D721Med (cell line): ENCODE data around the gene OSBPL9.
"Not testable (repeated sequence)": the region's sequence is repeated elsewhere in the genome, so short reads cannot be mapped to it uniquely, and the experiment has no call there.

Experiments
- DNase-seq: peaks from one replicate; pipeline ENCODE4 v3.0.0; 2011; ENCODE audit warnings: low spot score; ENCODE audit not compliant: insufficient read length
- FAIRE-seq: peaks from 2 replicates; lab custom pipeline; 2011; peaks lifted over from hg19 to GRCh38; lab: Jason Lieb, UNC
- TF ChIP-seq, protein P1 (sequence below): IDR thresholded peaks from 2 replicates; pipeline ENCODE4 v1.5.1; 2012; ENCODE audit warnings: mild to moderate bottlenecking, control low read depth; ENCODE audit not compliant: insufficient read depth; ENCODE audit errors: missing control alignments

The OSBPL9 gene

DNA sequence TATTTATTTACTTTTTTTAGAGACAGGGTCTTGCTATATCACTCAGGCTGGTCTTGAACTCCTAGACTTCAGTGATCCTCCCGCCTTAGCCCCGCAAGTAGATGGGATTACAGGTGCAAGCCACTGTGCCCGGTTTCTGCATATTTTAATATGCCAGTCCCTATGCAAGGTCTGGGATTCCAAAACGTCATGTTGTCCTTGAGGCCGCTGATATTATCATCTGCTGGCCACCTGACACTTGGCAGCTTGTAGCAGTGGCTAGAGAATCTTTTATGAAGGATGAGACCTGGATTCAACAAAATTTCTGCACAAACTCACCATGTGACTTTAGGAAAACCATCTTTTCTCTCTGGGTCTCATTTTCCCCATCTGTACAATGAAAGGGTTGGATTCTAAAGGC is 32.9 kb upstream of the OSBPL9 start:
- TF ChIP-seq, protein P1, sequence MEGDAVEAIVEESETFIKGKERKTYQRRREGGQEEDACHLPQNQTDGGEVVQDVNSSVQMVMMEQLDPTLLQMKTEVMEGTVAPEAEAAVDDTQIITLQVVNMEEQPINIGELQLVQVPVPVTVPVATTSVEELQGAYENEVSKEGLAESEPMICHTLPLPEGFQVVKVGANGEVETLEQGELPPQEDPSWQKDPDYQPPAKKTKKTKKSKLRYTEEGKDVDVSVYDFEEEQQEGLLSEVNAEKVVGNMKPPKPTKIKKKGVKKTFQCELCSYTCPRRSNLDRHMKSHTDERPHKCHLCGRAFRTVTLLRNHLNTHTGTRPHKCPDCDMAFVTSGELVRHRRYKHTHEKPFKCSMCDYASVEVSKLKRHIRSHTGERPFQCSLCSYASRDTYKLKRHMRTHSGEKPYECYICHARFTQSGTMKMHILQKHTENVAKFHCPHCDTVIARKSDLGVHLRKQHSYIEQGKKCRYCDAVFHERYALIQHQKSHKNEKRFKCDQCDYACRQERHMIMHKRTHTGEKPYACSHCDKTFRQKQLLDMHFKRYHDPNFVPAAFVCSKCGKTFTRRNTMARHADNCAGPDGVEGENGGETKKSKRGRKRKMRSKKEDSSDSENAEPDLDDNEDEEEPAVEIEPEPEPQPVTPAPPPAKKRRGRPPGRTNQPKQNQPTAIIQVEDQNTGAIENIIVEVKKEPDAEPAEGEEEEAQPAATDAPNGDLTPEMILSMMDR, result no peak

DNA sequence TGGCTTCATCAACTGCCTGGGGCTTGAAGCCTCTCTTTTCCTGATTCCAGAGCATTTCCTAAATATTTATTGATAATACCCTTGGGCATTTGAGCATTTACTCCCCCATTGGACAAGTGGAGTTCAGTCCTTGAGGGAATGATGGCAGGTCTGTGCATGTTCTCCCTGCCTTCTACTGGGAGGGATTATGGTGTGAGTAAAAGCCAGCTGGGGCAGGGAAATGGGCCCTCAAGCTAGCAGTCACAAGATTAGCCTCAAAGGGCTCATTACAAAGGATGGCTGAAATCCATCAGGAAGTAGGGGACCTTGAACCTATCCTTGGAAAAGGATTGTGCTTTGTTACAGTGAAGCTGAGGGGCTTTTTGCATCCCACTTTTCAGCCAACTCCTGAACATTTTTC is 24.2 kb upstream of the OSBPL9 start:
- no peak for FAIRE-seq
- TF ChIP-seq, protein P1, result no peak
- no peak for DNase-seq

More for the DNA sequence above, 32.9 kb upstream of the OSBPL9 start:
- DNase-seq, result no peak
- FAIRE-seq, result no peak

DNA sequence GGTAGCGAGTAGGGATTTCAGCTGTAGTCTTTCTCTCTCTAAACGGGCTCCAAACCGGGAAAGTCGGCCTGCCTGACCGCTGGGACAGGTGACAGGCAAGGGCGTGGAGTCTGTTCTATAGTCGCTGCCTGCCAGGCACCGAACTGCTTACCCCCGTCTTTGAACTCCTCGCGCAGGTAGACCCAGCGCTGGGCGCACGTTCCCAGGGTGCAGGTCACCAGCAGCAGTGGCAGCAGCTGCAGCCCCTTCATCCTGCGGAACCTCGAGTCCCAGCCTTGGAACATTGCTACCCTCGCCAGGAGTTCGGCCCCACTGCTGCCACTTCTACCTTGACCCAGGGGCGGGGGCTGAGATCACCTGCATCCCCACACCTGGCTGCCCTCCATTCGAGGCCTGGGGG is 22.2 kb upstream of the OSBPL9 start:
- FAIRE-seq, result no peak
- TF ChIP-seq, protein P1, result no peak
- no peak for DNase-seq

DNA sequence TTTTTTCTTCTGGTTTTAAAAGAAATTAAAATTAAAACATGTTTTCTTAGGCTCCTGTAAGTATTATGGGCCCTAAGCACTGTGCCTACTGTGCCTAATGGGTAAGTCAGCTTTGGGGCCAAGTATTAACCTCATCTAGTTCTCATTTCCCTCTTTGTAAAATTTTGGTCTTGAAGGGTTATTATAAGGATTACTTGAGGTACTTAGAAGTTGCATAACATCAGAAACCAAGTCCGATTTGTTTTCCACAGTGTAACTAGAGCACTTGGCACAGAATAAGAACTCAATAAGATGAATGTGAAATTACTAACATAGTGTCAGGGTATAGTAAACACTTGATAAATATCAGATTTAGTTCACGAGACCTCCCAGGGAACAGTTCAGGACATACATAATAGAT is 16.4 kb upstream of the OSBPL9 start:
- FAIRE-seq, result no peak
- TF ChIP-seq, protein P1, result no peak
- DNase-seq, result no peak

DNA sequence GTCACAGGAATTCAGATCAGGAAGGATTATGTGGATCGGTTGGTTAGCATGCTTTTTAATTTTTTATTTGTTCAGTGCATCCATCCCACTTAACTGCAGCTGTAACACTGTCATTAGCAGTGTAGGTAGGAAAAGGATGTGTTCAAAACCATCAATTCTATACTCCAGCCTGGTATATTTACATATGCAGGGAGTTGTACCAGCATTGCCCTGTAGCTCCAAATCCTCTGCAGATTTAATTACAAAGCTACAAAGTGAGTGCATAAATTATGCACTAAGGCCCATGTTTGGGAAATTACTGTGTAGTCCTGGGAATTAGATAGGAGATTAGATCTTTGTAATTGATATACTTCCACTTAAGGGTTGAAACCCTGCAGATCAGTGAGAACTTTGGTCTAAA is 15.9 kb upstream of the OSBPL9 start:
- no peak for FAIRE-seq
- TF ChIP-seq, protein P1, result no peak
- DNase-seq, result no peak

DNA sequence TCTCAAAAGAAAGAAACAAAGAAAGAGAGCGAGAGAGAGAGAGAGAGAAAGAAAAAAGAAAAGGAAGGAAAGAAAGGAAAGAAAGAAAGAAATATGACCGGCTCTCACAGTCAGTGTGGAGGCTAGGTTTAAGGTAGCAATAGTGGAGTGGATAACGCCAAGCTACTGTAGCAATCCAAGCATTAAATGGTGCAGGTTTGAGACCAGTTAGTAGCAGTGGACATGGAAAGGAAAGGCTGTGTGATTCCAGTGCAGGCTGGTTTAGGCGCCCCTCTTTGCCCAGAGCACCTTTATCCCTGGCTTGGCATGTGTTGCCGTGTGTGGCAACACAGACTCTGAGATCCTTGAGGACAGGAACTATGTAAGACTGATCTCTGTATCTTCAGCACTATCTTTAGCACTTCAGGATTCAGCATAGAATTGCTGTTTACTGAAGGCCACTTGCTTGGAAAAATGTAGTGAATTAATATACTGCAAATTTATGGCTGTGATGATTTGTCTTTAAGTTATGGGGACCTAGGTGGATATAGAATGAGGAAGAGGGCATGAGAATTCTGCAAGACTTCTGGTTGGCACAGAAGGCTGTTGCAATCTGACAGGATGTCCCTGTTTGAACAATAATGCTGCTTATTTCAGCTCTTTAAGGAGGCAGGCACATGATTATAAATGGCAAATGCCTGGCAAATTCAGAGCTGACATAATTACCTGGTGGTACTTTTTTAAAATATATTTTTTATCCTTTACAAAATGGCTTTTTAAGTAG is 10.8 kb upstream of the OSBPL9 start:
- DNase-seq (no peak), FAIRE-seq (no peak)
- TF ChIP-seq, protein P1, result no peak

DNA sequence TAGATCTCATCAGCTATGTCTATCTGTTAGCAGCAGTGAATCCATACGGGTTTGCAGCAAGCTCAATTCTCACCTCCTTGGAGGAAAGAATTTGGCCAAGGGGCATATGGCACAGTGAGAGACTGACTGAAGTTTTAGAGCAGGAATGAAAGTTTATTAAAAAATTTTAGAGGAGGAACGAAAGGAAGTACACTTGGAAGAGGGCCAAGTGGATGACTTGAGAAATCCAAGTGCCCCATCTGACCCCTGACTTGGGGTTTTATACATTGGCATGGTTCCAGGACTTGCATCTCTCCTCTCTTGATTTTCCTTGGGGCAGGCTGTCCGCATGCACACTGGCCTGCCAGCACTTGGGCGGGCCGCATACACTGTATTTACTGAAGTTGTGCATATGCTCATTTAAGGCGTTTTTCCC is 9.2 kb upstream of the OSBPL9 start:
- TF ChIP-seq, protein P1, result no peak
- DNase-seq (no peak), FAIRE-seq (no peak)

DNA sequence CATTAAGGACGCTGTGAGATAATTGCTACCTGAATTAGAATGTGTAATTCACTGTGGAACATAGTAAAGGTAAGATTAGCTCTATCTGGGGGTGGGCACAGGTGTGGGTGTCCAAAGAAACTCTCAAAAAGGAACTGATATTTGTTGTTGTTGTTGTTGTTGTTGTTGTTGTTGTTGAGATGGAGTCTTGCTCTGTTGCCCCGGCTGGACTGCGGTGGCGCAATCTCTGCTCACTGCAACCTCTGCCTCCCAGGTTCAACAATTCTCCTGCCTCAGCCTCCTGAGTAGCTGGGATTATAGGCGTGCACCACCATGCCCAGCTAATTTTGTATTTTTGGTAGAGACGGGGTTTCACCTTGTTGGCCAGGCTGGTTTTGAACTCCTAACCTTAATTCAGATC is 6.8 kb upstream of the OSBPL9 start:
- not testable (repeated sequence) for DNase-seq, FAIRE-seq
